Nucleus accumbens (tissue), 56 donors: ENCODE data around the gene CLCA4.
"Not testable (repeated sequence)": the region's sequence is repeated elsewhere in the genome, so short reads cannot be mapped to it uniquely, and the experiment has no call there.

ENCODE experiments used
- DNase-seq, 56 donors: peaks; one replicate each; lab custom pipeline; 2025; lab: John Stamatoyannopoulos, UW

CLCA4 gene

GRCh38 chr1:86606080-86606479 lies 59.2 kb downstream of the CLCA4 start:
- not testable (repeated sequence) for DNase-seq

GRCh38 chr1:86616433-86616832 lies 69.6 kb downstream of the CLCA4 start:
- no peak for DNase-seq

GRCh38 chr1:86616871-86617270 lies 70.0 kb downstream of the CLCA4 start:
- no peak for DNase-seq

- no peak for DNase-seq
Measured at GRCh38 chr1:86618358-86618757, 71.5 kb downstream of the CLCA4 start.

GRCh38 chr1:86619313-86619712 lies 72.4 kb downstream of the CLCA4 start:
- no peak for DNase-seq

- no peak for DNase-seq
Measured at GRCh38 chr1:86621286-86621685, 74.4 kb downstream of the CLCA4 start.
